GM12878 (cell line): ENCODE data around the gene CALML4. TPM values are rescaled to one million over a fixed set of nuclear protein-coding genes. Genes with fewer than 3 reads are reported as not detected.
"Not testable (repeated sequence)": the region's sequence is repeated elsewhere in the genome, so short reads cannot be mapped to it uniquely, and the experiment has no call there.

Experiments used
- ATAC-seq: fragments of 200-7000 bp; cut with Tn5 transposase; 3 replicates; pipeline ENCODE4 v1.9.1; 2020; ENCODE audit warnings: mild to moderate bottlenecking, moderate library complexity
- BruUV-seq: library from RNA; stranded (reverse); fragments of 400-500 nt; replicated peaks from 2 replicates; lab custom pipeline; 2021; lab: Mats Ljungman, UMichigan
- CTCF ChIA-PET: fragments of 300-600 bp; sonication (Branson Sonifier 250); formaldehyde crosslinking; extraction: SDS; loops from one replicate; lab custom pipeline; 2021; ENCODE audit warnings: inconsistent platforms; lab: Yijun Ruan, JAX
- POLR2A ChIA-PET: fragments of 350-600 bp; formaldehyde crosslinking; extraction: SDS; loops from one replicate; lab custom pipeline; 2021; ENCODE audit warnings: inconsistent platforms; lab: Charles Lee
- RAD21 ChIA-PET: fragments of 300-600 bp; sonication (Branson Sonifier 250); formaldehyde crosslinking; loops from one replicate; lab custom pipeline; 2023; ENCODE audit warnings: antibody characterized with exemption; ENCODE audit not compliant: unreplicated experiment; lab: Charles Lee
- SMC1A ChIA-PET: fragments of 300-600 bp; sonication (Branson Sonifier 250); formaldehyde crosslinking; loops from one replicate; lab custom pipeline; 2023; ENCODE audit not compliant: unreplicated experiment, uncharacterized antibody; lab: Charles Lee
- DNase-seq: peaks from one replicate; pipeline ENCODE4 v3.0.0-alpha.2; 2011; ENCODE audit warnings: low read depth, low spot score
- FAIRE-seq: peaks from 3 replicates; lab custom pipeline; 2011; peaks lifted over from hg19 to GRCh38; lab: Jason Lieb, UNC
- H2AFZ ChIP-seq: 2 replicates; pipeline ENCODE4 v1.6.0; 2011; ENCODE audit warnings: low read depth, low read length, control low read depth; ENCODE audit not compliant: control insufficient read depth
- H3K27ac ChIP-seq: 2 replicates; pipeline ENCODE4 v1.5.1; 2011; ENCODE audit warnings: control low read depth; ENCODE audit not compliant: control insufficient read depth, insufficient read depth
- H3K27me3 ChIP-seq, 2 experiments: replicated peaks in 1 of 2; 2 replicates each; pipeline versions ENCODE4 v1.6.0 to v1.6.1; 2011; ENCODE audit warnings: low read length in 1 of 2; ENCODE audit not compliant: control insufficient read depth in 2 of 2, insufficient read depth in 2 of 2
- H3K36me3 ChIP-seq, 2 experiments: 2 replicates each; pipeline ENCODE4 v1.5.1; 2011; ENCODE audit warnings: low read length in 1 of 2; ENCODE audit not compliant: control insufficient read depth in 2 of 2, insufficient read depth in 2 of 2
- H3K4me1 ChIP-seq: 2 replicates; pipeline ENCODE4 v1.6.1; 2011; ENCODE audit warnings: mild to moderate bottlenecking, low read length, moderate library complexity, mixed read lengths; ENCODE audit not compliant: control insufficient read depth, insufficient read depth
- H3K4me2 ChIP-seq: 2 replicates; pipeline ENCODE4 v1.6.0; 2011; ENCODE audit warnings: control low read depth; ENCODE audit not compliant: control insufficient read depth, insufficient read depth
- H3K4me3 ChIP-seq: fragments of 200-600 bp; sonication (generic); 2 replicates; pipeline ENCODE4 v1.5.1; 2016
- H3K79me2 ChIP-seq: 2 replicates; pipeline ENCODE4 v1.6.0; 2011; ENCODE audit warnings: low read length; ENCODE audit not compliant: control insufficient read depth, insufficient read depth
- H3K9ac ChIP-seq: 2 replicates; pipeline ENCODE4 v1.8.0; 2011; ENCODE audit warnings: low read length, control low read depth, mixed read lengths; ENCODE audit not compliant: control insufficient read depth, insufficient read depth
- H3K9me3 ChIP-seq: replicated peaks from 3 replicates; pipeline ENCODE4 v1.5.1; 2011; ENCODE audit warnings: mild to moderate bottlenecking, low read length; ENCODE audit not compliant: control insufficient read depth, insufficient read depth
- H4K20me1 ChIP-seq: 2 replicates; pipeline ENCODE4 v1.6.0; 2011; ENCODE audit not compliant: control insufficient read depth, insufficient read depth
- BCL3 ChIP-seq: IDR thresholded peaks from 2 replicates; pipeline ENCODE4 v1.6.1; 2011; ENCODE audit warnings: borderline replicate concordance, low read depth, mild to moderate bottlenecking, moderate library complexity, low read length; ENCODE audit not compliant: insufficient read depth, poor library complexity, severe bottlenecking
- ELK1 ChIP-seq: IDR thresholded peaks from 2 replicates; pipeline ENCODE4 v1.6.1; 2012; ENCODE audit warnings: low read depth, low read length, improper control_type of control experiment
- FOS ChIP-seq: IDR thresholded peaks from 3 replicates; pipeline ENCODE4 v1.6.1; 2011; ENCODE audit warnings: borderline replicate concordance; ENCODE audit not compliant: insufficient read length; ENCODE audit errors: extremely low read depth
- GATAD2B ChIP-seq: fragments of 450-650 bp; conservative IDR thresholded peaks from 2 replicates; pipeline ENCODE4 v1.6.1; 2017; ENCODE audit warnings: low read depth, mild to moderate bottlenecking, moderate library complexity
- HDAC6 ChIP-seq: fragments of 200-600 bp; sonication (generic); IDR thresholded peaks from one replicate; pipeline ENCODE4 v1.8.0; 2017; ENCODE audit warnings: antibody characterized with exemption; ENCODE audit not compliant: unreplicated experiment
- LARP7 ChIP-seq: fragments of 450-650 bp; IDR thresholded peaks from 2 replicates; pipeline ENCODE4 v1.6.1; 2017; ENCODE audit warnings: mild to moderate bottlenecking
- MYB ChIP-seq: fragments of 150-350 bp; IDR thresholded peaks from 2 replicates; pipeline ENCODE4 v1.6.1; 2014; ENCODE audit warnings: mild to moderate bottlenecking, low read depth, low read length, borderline replicate concordance
- NBN ChIP-seq: fragments of 450-650 bp; IDR thresholded peaks from 2 replicates; pipeline ENCODE4 v1.6.1; 2016
- NFXL1 ChIP-seq: fragments of 450-650 bp; IDR thresholded peaks from 2 replicates; pipeline ENCODE4 v1.6.1; 2017; ENCODE audit warnings: antibody characterized with exemption, mild to moderate bottlenecking, borderline replicate concordance
- POU2F2 ChIP-seq: IDR thresholded peaks from 3 replicates; pipeline ENCODE4 v1.6.1; 2011; ENCODE audit warnings: low read depth, mild to moderate bottlenecking, low read length, borderline replicate concordance
- SIX5 ChIP-seq: IDR thresholded peaks from 2 replicates; pipeline ENCODE4 v1.6.1; 2011; ENCODE audit warnings: mild to moderate bottlenecking, low read depth, low read length, moderate library complexity; ENCODE audit not compliant: severe bottlenecking
- TCF7 ChIP-seq: IDR thresholded peaks from 2 replicates; pipeline ENCODE4 v1.6.1; 2014; ENCODE audit warnings: antibody characterized with exemption, borderline replicate concordance
- ZNF207 ChIP-seq: fragments of 450-650 bp; IDR thresholded peaks from 2 replicates; pipeline ENCODE4 v1.6.1; 2014; ENCODE audit warnings: antibody characterized with exemption, mild to moderate bottlenecking, borderline replicate concordance
- ZNF274 ChIP-seq: IDR thresholded peaks from one replicate; pipeline ENCODE4 v1.8.0; 2011; ENCODE audit not compliant: insufficient read length, insufficient read depth
- WGBS: methylation state at CpG from one replicate; pipeline ENCODE4 v1.1.6; 2016; ENCODE audit warnings: low lambda C conversion rate; ENCODE audit not compliant: insufficient replicate concordance, insufficient coverage; ENCODE audit errors: missing lambda C conversion rate; 5-methylcytosine and 5-hydroxymethylcytosine counted together
- in situ Hi-C: fragments of 300-500 bp; cut with MboI; formaldehyde crosslinking; loops from 9 replicates; pipeline ENCODE4 v1.14.3; 2018; ENCODE audit warnings: mixed read lengths
- intact Hi-C: fragments of 100-400 bp; cut with micrococcal nuclease; formaldehyde crosslinking; loops from one replicate; pipeline ENCODE4 v1.14.2; 2022; ENCODE audit not compliant: unreplicated experiment
- polyA plus RNA-seq, 11 experiments: library from polyadenylated mRNA; depleted of rRNA in 4 of 11; unstranded in 6 of 11; stranded (reverse) in 5 of 11; fragments of >200 nt; fragmentation: Nextera tagmentation in 4 of 11; fragmentation: Illumina TruSeq in 1 of 11; extraction: Ambion mirVana in 4 of 11; extraction: Trizol in 1 of 11; gene quantifications; 1 replicate in 1 of 11; 2 replicates in 10 of 11; pipeline versions ENCODE4 v1.2.1 to v1.2.3, GENCODE V29; 2011 to 2016; ENCODE audit warnings: inconsistent platforms in 2 of 11, missing spikeins in 2 of 11, low read depth in 1 of 11
- total RNA-seq, 4 experiments: library from RNA; depleted of rRNA in 3 of 4; stranded (reverse); fragments of >200 nt in 3 of 4; fragmentation: Illumina TruSeq in 1 of 4; extraction: Trizol in 1 of 4; gene quantifications; 2 replicates each; pipeline versions ENCODE4 v1.2.1 to v1.2.3, GENCODE V29; 2013 to 2021

CALML4 gene
- total and polyA plus RNA-seq, 10 of the 15 experiments (the other 5 are each of a cell fraction or from before 2014, with no cell fraction given), result 1.7 to 15.9 (median 5.1) TPM

GRCh38 chr15:68221530-68222431, 16.6 kb upstream of the CALML4 start:
- H3K4me3 ChIP-seq, DNase-seq, H3K9me3 ChIP-seq, ATAC-seq, H3K4me2 ChIP-seq, intact Hi-C loops, SMC1A ChIA-PET, FAIRE-seq, in situ Hi-C loops, H2AFZ ChIP-seq, BruUV-seq, H3K9ac ChIP-seq, RAD21 ChIA-PET, H3K27ac ChIP-seq, CTCF ChIA-PET, H4K20me1 ChIP-seq, H3K36me3 ChIP-seq, H3K27me3 ChIP-seq: not testable (repeated sequence)
- WGBS, result 92% methylated on average over 50 of the region's 55 CpGs
- Histone ChIP-seq H3K79me2 (peaks cover 61% of the 10 kb centered on the region), H3K4me1 (peaks cover 22% of the 10 kb centered on the region)
- POLR2A ChIA-PET, result interaction anchor here (0.8 kb wide), 1 partner anchor 33 kb away, joined by 3 read pairs; no protein-coding TSS in a partner anchor

GRCh38 chr15:68220967-68221366, 15.8 kb upstream of the CALML4 start:
- intact Hi-C loops, result no loop called here
- H3K9me3 ChIP-seq, result no peaks in the 10 kb centered on the region
- POLR2A ChIA-PET, result no interaction called here
- H3K4me2 ChIP-seq, result no peak overlapping the region
- H3K79me2 ChIP-seq, result peaks cover 61% of the 10 kb centered on the region
- no TSS peak for BruUV-seq
- H3K27ac ChIP-seq, result no peak overlapping the region
- H3K4me1 ChIP-seq, result peaks cover 17% of the 10 kb centered on the region
- WGBS, result 100% methylated on average over 5 of the region's 6 CpGs
- H3K36me3 ChIP-seq, result peaks cover 5 to 13% of the 10 kb centered on the region in 2 experiments
- FAIRE-seq (no peak), DNase-seq (no peak), ATAC-seq (no peak)
- SMC1A ChIA-PET, result no interaction called here
- in situ Hi-C loops, result no loop called here
- no peaks in the 10 kb centered on the region for H3K27me3 ChIP-seq
- H3K9ac ChIP-seq, result no peak overlapping the region
- H3K4me3 ChIP-seq, result no peak overlapping the region
- RAD21 ChIA-PET, result no interaction called here
- no peak overlapping the region for H2AFZ ChIP-seq
- H4K20me1 ChIP-seq, result no peaks in the 10 kb centered on the region; the same call in 1 of the 2 replicates
- CTCF ChIA-PET, result no interaction called here
- no peak for TF ChIP-seq SIX5
- no peak for TF ChIP-seq LARP7
- no peak for TF ChIP-seq NFXL1
- TF ChIP-seq MYB, result no peak
- no peak for TF ChIP-seq TCF7
- TF ChIP-seq ELK1, result no peak
- no peak for TF ChIP-seq NBN
- TF ChIP-seq FOS, result no peak
- no peak for TF ChIP-seq HDAC6
- TF ChIP-seq GATAD2B, result no peak
- no peak for TF ChIP-seq BCL3
- no peak for TF ChIP-seq ZNF274
- no peak for TF ChIP-seq ZNF207
- no peak for TF ChIP-seq POU2F2
